Transverse colon (tissue), 4 donors: ENCODE results near the gene NEK4. TPM values are rescaled to one million over a fixed set of nuclear protein-coding genes. Genes with fewer than 3 reads are reported as not detected.
A peak's percentile ranks its signal among the peaks of the same experiment; 100 is the strongest.

ENCODE experiments used
- DNase-seq: peaks from one replicate; pipeline ENCODE4 v3.0.0-alpha.2; 2019
- H3K27ac ChIP-seq, 4 donors: fragments of 200-600 bp; sonication (generic); 2 replicates each; pipeline ENCODE4 v1.5.1; 2016 to 2018; ENCODE audit warnings: inconsistent platforms in 4 of 4
- H3K27me3 ChIP-seq: fragments of 200-600 bp; sonication (generic); 2 replicates; pipeline ENCODE4 v1.5.1; 2017; ENCODE audit warnings: inconsistent platforms
- H3K36me3 ChIP-seq, 4 donors: fragments of 200-600 bp; sonication (generic); 2 replicates each; pipeline ENCODE4 v1.5.1; 2017 to 2019; ENCODE audit warnings: inconsistent platforms in 4 of 4
- H3K4me1 ChIP-seq, 4 donors: fragments of 200-600 bp; sonication (generic); 2 replicates each; pipeline ENCODE4 v1.5.1; 2017 to 2020; ENCODE audit warnings: inconsistent platforms in 4 of 4
- H3K4me3 ChIP-seq, 4 donors: fragments of 200-600 bp; sonication (generic); 1 replicate in 1 of 4; 2 replicates in 3 of 4; pipeline versions ENCODE4 v1.5.1 to v1.6.1; 2017 to 2019; ENCODE audit warnings: inconsistent platforms in 4 of 4
- H3K9me3 ChIP-seq, 2 donors: fragments of 200-600 bp; sonication (generic); 2 replicates each; pipeline ENCODE4 v1.5.1; 2017 to 2019; ENCODE audit warnings: inconsistent platforms in 2 of 2
- CTCF ChIP-seq, 5 experiments: fragments of 200-600 bp in 3 of 5; fragments of 450-650 bp in 2 of 5; sonication (generic) in 3 of 5; IDR thresholded peaks; 1 replicate in 2 of 5; 2 replicates in 3 of 5; pipeline ENCODE4 v1.5.1; 2016 to 2017; ENCODE audit warnings: antibody characterized with exemption in 5 of 5, inconsistent platforms in 3 of 5, mild to moderate bottlenecking in 2 of 5, moderate library complexity in 1 of 5
- EP300 ChIP-seq: sonication (generic); formaldehyde crosslinking; IDR thresholded peaks from one replicate; pipeline ENCODE4 v1.6.1; 2017; ENCODE audit warnings: antibody characterized with exemption, low read depth
- POLR2A ChIP-seq: fragments of 450-650 bp; IDR thresholded peaks from one replicate; pipeline ENCODE4 v1.6.1; 2016; ENCODE audit warnings: antibody characterized with exemption, mild to moderate bottlenecking, moderate library complexity
- POLR2AphosphoS5 ChIP-seq, 3 donors: sonication (generic); formaldehyde crosslinking; IDR thresholded peaks; one replicate each; pipeline ENCODE4 v1.6.1; 2016; ENCODE audit warnings: antibody characterized with exemption in 3 of 3
- WGBS, 2 donors: methylation state at CpG; one replicate each; pipeline ENCODE4 v1.1.5; 2018; ENCODE audit warnings: low coverage in 1 of 2; 5-methylcytosine and 5-hydroxymethylcytosine counted together
- in situ Hi-C, 4 donors: fragments of 200-750 bp; cut with MboI; loops; one replicate each; pipeline versions ENCODE4 v1.15.0 to v1.15.1; 2017; ENCODE audit warnings: low sequenced_read_pairs in 3 of 4, low pct_ligation_motif_present in 1 of 4, low pct_unique_long_range_greater_than_20kb in 1 of 4
- intact Hi-C: fragments of 100-400 bp; cut with DNase I; formaldehyde crosslinking; loops from one replicate; pipeline ENCODE4 v1.15.1; 2023; ENCODE audit warnings: low total_unique reads
- total RNA-seq, 4 donors: library from RNA; depleted of rRNA; stranded (reverse); fragments of >200 nt; gene quantifications; one replicate each; pipeline ENCODE4 v1.1.0, GENCODE V29; 2016

The NEK4 gene
- total RNA-seq, 4 donors from 2014 or later: 14.6 to 35.0 (median 22.1) TPM

GRCh38 chr3:52774901-52775864 is 4.4 kb upstream of the NEK4 start:
- peak; percentile 39 for DNase-seq
- Histone ChIP-seq H3K27me3 (no peaks in the 10 kb centered on the region), H3K36me3 (no peaks in the 10 kb centered on the region), H3K4me1 (peaks cover 0 to 9% (median 4%) of the 10 kb centered on the region in 4 donors), H3K9me3 (no peaks in the 10 kb centered on the region), H3K27ac (no peak overlapping the region), H3K4me3 (no peak overlapping the region)
- TF ChIP-seq EP300 (no peak), POLR2A (no peak), CTCF (IDR thresholded peaks at IDR 0.05) (no peak), POLR2AphosphoS5 (IDR thresholded peaks at IDR 0.05) (no peak)
- in situ Hi-C loops (no loop called here), intact Hi-C loops (no loop called here)
- 42 to 73% methylated on average over 4 to 6 of the region's 6 CpGs for WGBS, 2 donors

- intact Hi-C loops: no loop called here
- 72 to 74% methylated on average over 3 to 8 of the region's 8 CpGs for WGBS, 2 donors
- peak; percentile 2 for DNase-seq
Observed at GRCh38 chr3:52774066-52774713, 3.5 kb upstream of the NEK4 start.

GRCh38 chr3:52773361-52774065 is 2.8 kb upstream of the NEK4 start:
- intact Hi-C loops (no loop called here), in situ Hi-C loops (no loop called here)
- peak; percentile 4 for DNase-seq
- Histone ChIP-seq H3K27me3 (no peaks in the 10 kb centered on the region), H3K4me1 (peaks cover 7 to 19% (median 13%) of the 10 kb centered on the region in 4 donors), H3K4me3 (no peak overlapping the region), H3K9me3 (no peaks in the 10 kb centered on the region), H3K27ac (no peak overlapping the region), H3K36me3 (no peaks in the 10 kb centered on the region)
- 77 to 80% methylated on average over 8 to 13 of the region's 13 CpGs for WGBS, 2 donors
- TF ChIP-seq EP300 (no peak), CTCF (IDR thresholded peaks at IDR 0.05) (no peak), POLR2AphosphoS5 (IDR thresholded peaks at IDR 0.05) (no peak), POLR2A (no peak)

More at GRCh38 chr3:52774066-52774713, 3.5 kb upstream of the NEK4 start:
- in situ Hi-C loops: no loop called here
- Histone ChIP-seq H3K27ac (no peak overlapping the region), H3K4me3 (no peak overlapping the region), H3K27me3 (no peaks in the 10 kb centered on the region), H3K4me1 (peaks cover 7 to 16% (median 12%) of the 10 kb centered on the region in 4 donors), H3K9me3 (no peaks in the 10 kb centered on the region), H3K36me3 (no peaks in the 10 kb centered on the region)
- TF ChIP-seq CTCF (IDR thresholded peaks at IDR 0.05): no peak
- TF ChIP-seq POLR2AphosphoS5 (IDR thresholded peaks at IDR 0.05): no peak
- TF ChIP-seq POLR2A: no peak
- TF ChIP-seq EP300: no peak

GRCh38 chr3:52771702-52772101 is 962 bp upstream of the NEK4 start:
- WGBS, 2 donors: 94 to 95% methylated on average over 8 to 10 of the region's 10 CpGs
- no peak for DNase-seq
- no peak for TF ChIP-seq POLR2A
- no peak for TF ChIP-seq POLR2AphosphoS5 (IDR thresholded peaks at IDR 0.05)
- no peak for TF ChIP-seq EP300
- no peak for TF ChIP-seq CTCF (IDR thresholded peaks at IDR 0.05)
- H3K27me3 ChIP-seq: no peaks in the 10 kb centered on the region
- intact Hi-C loops: no loop called here
- peaks cover 0 to 7% (median 0%) of the 10 kb centered on the region in 4 donors for H3K36me3 ChIP-seq
- H3K9me3 ChIP-seq: no peaks in the 10 kb centered on the region
- no peak overlapping the region for H3K4me3 ChIP-seq
- H3K4me1 ChIP-seq: peaks cover 7 to 19% (median 13%) of the 10 kb centered on the region in 4 donors
- in situ Hi-C loops: no loop called here
- H3K27ac ChIP-seq: peak overlapping the region; percentile 80 to 83 (median 81)
